ENCODE results near the gene ZNF284. TPM values are rescaled to one million over a fixed set of nuclear protein-coding genes. Genes with fewer than 3 reads are reported as not detected.

ZNF284 gene
- total and polyA plus RNA-seq, 11 donors: 1.1 to 2.7 (median 1.6) TPM

- H3K27ac ChIP-seq: no peak overlapping the region
- intact Hi-C loops (cut with DNase I): no loop called here
- no peaks in the 10 kb centered on the region for H3K27me3 ChIP-seq
- H3K36me3 ChIP-seq: peaks cover 2 to 51% (median 50%) of the 10 kb centered on the region in 9 donors
- ATAC-seq: no peak
- WGBS, 4 donors: 95 to 99% (median 97%) methylated on average over 6 of the region's 6 CpGs
- DNase-seq: no peak
- TF ChIP-seq CTCF (IDR thresholded peaks at IDR 0.05): no peak
- no peak for TF ChIP-seq POLR2A (IDR thresholded peaks at IDR 0.05)
- no peak overlapping the region for H3K4me3 ChIP-seq
- H3K9me3 ChIP-seq: peaks cover 0 to 48% (median 33%) of the 10 kb centered on the region in 12 donors
- H3K4me1 ChIP-seq: peaks cover 0 to 9% (median 4%) of the 10 kb centered on the region in 12 donors
These were observed 45.3 kb upstream of the ZNF284 start for GRCh38 chr19:44026622-44027021.

- intact Hi-C loops (cut with DNase I): no loop called here
- Histone ChIP-seq H3K4me3 (no peak overlapping the region), H3K27ac (no peak overlapping the region), H3K36me3 (peaks cover 13 to 65% (median 57%) of the 10 kb centered on the region in 9 donors), H3K27me3 (no peaks in the 10 kb centered on the region), H3K4me1 (no peaks in the 10 kb centered on the region), H3K9me3 (peaks cover 0 to 100% (median 75%) of the 10 kb centered on the region in 12 donors)
- no peak for TF ChIP-seq CTCF (IDR thresholded peaks at IDR 0.05)
- TF ChIP-seq POLR2A (IDR thresholded peaks at IDR 0.05): no peak
- WGBS, 4 donors: 92 to 96% (median 94%) methylated on average over 1 of the region's 1 CpG
- no peak for ATAC-seq
- DNase-seq: no peak
These were observed 39.9 kb upstream of the ZNF284 start for GRCh38 chr19:44032001-44032610.

- H3K36me3 ChIP-seq: no peaks in the 10 kb centered on the region
- H3K27me3 ChIP-seq: peaks cover 0 to 28% (median 0%) of the 10 kb centered on the region in 9 donors
- DNase-seq (no peak), ATAC-seq (no peak)
- H3K4me3 ChIP-seq: no peak overlapping the region
- TF ChIP-seq CTCF (IDR thresholded peaks at IDR 0.05) (no peak), POLR2A (IDR thresholded peaks at IDR 0.05) (no peak)
- peaks cover 0 to 56% (median 11%) of the 10 kb centered on the region in 12 donors for H3K9me3 ChIP-seq
- intact Hi-C loops (cut with DNase I): no loop called here
- no peaks in the 10 kb centered on the region for H3K4me1 ChIP-seq
- WGBS, 4 donors: 72 to 82% (median 80%) methylated on average over 2 of the region's 2 CpGs
- H3K27ac ChIP-seq: no peak overlapping the region
These were observed 29.8 kb upstream of the ZNF284 start for GRCh38 chr19:44042147-44042546.

- H3K9me3 ChIP-seq: peaks cover 0 to 12% (median 0%) of the 10 kb centered on the region in 12 donors
- peak overlapping the region; percentile 64 to 85 (median 74) for H3K4me3 ChIP-seq
- H3K27ac ChIP-seq: peak overlapping the region in 7 of 12 donors; percentile 8 to 79 (median 70)
- H3K36me3 ChIP-seq: peaks cover 0 to 11% (median 6%) of the 10 kb centered on the region in 9 donors
- ATAC-seq (peak in 2 of 4 donors; percentile 6 to 28), DNase-seq (no peak)
- intact Hi-C loops (cut with DNase I): loop anchor here in 4 of 10 donors (1.0 to 10.0 kb wide), 5 partner anchors 43 to 66 kb away; partner anchors contain the start of genes ZNF230 (in 2 of the 4), ZNF155 (in 1 of the 4), ZNF224 (in 1 of the 4) and ZNF225 (in 1 of the 4)
- 6 to 15% (median 10%) methylated on average over 21 of the region's 21 CpGs for WGBS, 4 donors
- H3K4me1 ChIP-seq: peaks cover 0 to 21% (median 13%) of the 10 kb centered on the region in 12 donors
- TF ChIP-seq CTCF (IDR thresholded peaks at IDR 0.05) (no peak), POLR2A (IDR thresholded peaks at IDR 0.05) (no peak)
- H3K27me3 ChIP-seq: peaks cover 0 to 31% (median 5%) of the 10 kb centered on the region in 9 donors
These were observed 21.0 kb upstream of the ZNF284 start for GRCh38 chr19:44050740-44051649.
